ENCODE measurements around the gene TRABD2A.

TRABD2A gene

DNA sequence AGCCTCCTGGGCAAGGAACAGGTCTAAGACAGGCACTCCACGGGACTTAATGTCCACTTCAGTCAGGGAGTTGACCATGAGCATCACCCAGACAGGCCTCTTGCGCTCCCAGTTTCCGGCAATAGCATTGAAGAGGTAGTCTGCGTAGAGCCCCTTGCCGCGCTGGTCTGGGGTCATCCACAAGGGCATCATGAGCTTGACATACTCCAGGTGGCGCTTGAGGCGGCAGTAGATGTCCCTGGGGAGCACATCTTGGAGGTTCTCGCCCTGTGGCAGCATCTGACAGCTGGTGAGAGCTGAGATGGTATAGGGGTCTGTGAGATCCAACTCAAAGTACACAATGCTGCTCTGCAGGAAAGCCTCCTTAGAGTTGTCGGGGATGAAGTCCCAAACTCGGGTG is 10.6 kb downstream of the TRABD2A start:
- no peak for TF ChIP-seq CTCF (IDR thresholded peaks at IDR 0.05)

DNA sequence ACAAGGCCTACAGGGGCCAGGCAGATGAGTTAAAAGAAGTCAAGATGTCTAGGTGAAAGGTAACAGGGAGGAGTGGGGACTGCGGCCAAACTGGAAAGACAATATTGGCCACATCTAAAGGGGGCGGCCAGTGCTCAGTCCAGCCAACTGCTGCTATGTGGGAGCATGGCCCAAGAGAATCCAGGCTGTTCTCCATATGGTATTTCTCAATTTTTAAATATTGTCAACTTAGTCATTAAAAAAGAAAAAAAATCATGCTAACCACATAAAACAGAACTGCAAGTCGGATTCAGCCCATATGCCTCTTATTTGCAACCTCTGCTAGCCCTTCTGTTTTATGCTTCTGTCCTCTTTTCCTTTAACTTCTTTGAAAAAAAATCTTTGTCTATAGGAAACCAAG is 14.8 kb downstream of the TRABD2A start:
- TF ChIP-seq CTCF (IDR thresholded peaks at IDR 0.05), result no peak

DNA sequence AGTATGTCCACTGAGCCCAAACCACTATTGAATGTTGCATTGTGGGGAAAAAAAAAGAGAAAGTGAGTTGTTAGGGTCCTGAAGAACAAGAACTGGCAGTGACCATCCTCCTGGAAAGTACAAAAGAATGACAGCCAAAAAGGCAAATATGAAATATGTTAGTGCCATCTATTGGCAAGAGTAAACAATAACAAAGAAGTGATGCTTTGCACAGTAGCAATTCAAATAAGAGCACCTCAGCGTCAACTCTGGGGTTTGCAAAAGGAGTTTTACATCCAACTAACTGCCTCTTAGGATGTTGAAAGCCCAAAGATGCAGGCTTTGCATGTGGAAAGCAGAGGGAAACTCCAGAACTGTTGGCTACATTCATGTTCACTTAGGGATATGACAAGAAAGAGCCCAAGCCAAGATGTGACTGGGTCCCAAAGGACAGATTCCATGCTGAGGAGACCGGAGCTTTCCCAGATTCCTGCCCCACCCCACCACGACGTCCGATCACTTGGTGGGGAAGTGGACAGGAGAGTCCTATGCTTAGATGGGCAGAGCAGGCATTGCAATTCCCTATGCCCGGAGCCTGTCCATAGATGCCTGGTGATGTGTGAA is 15.6 kb downstream of the TRABD2A start:
- peak; percentile 43; the same call in 1 of the 2 replicates for TF ChIP-seq CTCF (IDR thresholded peaks at IDR 0.05)

DNA sequence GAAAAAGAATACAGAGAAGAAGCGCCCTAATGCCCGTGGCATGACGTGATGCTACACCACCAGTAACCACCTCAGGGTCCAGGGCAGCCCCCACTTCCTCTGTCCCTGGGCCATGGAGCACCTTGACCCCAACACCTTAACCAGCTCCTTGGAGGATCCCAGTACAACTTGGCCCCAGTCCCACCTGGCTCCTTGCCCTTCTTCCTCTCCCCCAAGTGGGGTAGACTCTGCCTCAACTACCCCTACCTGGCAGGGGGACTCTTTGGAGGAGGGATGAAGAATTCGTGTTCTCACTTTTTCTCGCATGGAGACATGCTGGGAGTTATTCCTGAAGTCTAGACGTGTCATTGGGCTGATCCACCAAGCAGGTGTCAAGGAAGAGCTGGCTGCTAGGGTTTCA is 18.9 kb downstream of the TRABD2A start:
- no peak for TF ChIP-seq CTCF (IDR thresholded peaks at IDR 0.05)

GRCh38 chr2:84861539-84861938 is 19.3 kb downstream of the TRABD2A start:
- no peak for TF ChIP-seq CTCF (IDR thresholded peaks at IDR 0.05)

DNA sequence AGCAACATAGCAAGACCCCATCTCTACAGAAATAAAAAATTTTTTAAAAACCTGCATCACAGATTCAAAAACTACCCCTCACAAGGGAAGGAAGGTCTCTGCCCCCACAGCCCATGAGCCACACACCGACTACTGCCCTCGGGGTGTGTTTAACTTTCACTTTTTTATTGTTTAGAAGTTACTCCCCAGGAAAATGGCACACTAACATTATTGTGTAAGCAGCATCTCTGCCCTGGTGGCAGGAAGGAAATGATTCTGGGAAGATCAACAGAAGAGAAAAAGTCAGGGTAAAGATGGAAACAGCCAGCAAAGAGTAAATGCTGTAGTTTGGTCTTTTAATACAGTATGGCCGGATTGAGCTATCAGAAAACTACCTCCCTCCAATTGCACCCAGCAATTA is 21.9 kb downstream of the TRABD2A start:
- no peak for TF ChIP-seq CTCF (IDR thresholded peaks at IDR 0.05)

- no peak for TF ChIP-seq CTCF (IDR thresholded peaks at IDR 0.05)
Observed at GRCh38 chr2:84858123-84858522, 22.8 kb downstream of the TRABD2A start.

DNA sequence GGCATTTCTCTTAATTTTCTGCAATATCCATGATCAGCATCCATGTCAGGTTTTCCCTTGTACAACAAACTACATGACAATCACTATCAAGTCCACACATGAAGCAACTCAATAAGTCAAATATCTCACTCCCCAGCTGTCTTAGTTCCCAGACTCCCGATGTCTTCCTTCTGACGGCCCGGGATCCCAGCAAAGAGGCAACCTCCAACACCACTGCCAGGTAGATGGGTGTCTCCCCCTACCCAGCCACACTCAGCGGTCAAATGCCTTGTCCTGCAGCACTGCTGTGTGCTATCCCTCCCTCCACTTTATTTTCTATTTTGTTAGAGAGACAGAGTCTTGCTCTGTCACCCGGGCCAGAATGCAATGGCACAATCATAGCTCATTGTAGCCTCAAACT is 23.3 kb downstream of the TRABD2A start:
- no peak for TF ChIP-seq CTCF (IDR thresholded peaks at IDR 0.05)
